ENCODE data around the gene CNGA3.

The CNGA3 gene

GRCh38 chr2:98378901-98379300 lies 32.6 kb downstream of the CNGA3 start:
- H3K4me3 ChIP-seq (ENCODE audit: low read depth, low read length) = no peak overlapping the region
- DNase-seq (ENCODE audit: low read depth) = peak; percentile 35
- in situ Hi-C loops (cut with HindIII; ENCODE audit: low sequenced_read_pairs) = loop anchor here (25.0 kb wide), 1 partner anchor 567 kb away; no protein-coding TSS in a partner anchor
- TF ChIP-seq CTCF (IDR thresholded peaks at IDR 0.05; ENCODE audit: low read depth, low read length, missing control alignments) = no peak

GRCh38 chr2:98379311-98380202 lies 33.3 kb downstream of the CNGA3 start:
- TF ChIP-seq CTCF (IDR thresholded peaks at IDR 0.05; ENCODE audit: low read depth, low read length, missing control alignments) = no peak
- no peak for DNase-seq (ENCODE audit: low read depth)
- H3K4me3 ChIP-seq (ENCODE audit: low read depth, low read length) = no peak overlapping the region
- in situ Hi-C loops (cut with HindIII; ENCODE audit: low sequenced_read_pairs) = loop anchor here (25.0 kb wide), 1 partner anchor 567 kb away; no protein-coding TSS in a partner anchor

- in situ Hi-C loops (cut with HindIII; ENCODE audit: low sequenced_read_pairs) = loop anchor here (25.0 kb wide), 1 partner anchor 568 kb away; no protein-coding TSS in a partner anchor
- no peak for TF ChIP-seq CTCF (IDR thresholded peaks at IDR 0.05; ENCODE audit: low read depth, low read length, missing control alignments)
- DNase-seq (ENCODE audit: low read depth) = no peak
- no peak overlapping the region for H3K4me3 ChIP-seq (ENCODE audit: low read depth, low read length)
Measured at GRCh38 chr2:98380203-98380535, 33.9 kb downstream of the CNGA3 start.

DNA sequence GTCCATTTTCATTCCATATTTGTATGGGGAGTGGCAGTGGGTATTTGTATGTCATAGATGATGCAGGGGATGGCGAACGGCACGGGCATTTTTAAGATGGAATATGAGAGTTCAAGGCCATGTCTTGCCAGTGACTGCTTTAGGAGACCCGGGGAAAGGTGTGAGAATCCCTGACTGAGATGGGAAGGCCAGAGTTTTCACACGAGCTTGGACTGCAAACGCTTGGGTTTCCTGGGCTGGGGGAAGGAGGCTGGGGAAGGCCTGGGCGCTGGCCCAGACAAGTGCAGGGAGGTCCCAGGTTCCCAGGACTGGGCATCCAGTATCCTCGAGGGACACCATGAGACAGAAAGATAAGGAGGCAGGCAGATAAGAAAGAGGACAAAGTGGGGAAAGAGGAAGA lies 35.2 kb downstream of the CNGA3 start:
- no peak for DNase-seq (ENCODE audit: low read depth)
- no peak for TF ChIP-seq CTCF (IDR thresholded peaks at IDR 0.05; ENCODE audit: low read depth, low read length, missing control alignments)
- H3K4me3 ChIP-seq (ENCODE audit: low read depth, low read length) = no peak overlapping the region
- in situ Hi-C loops (cut with HindIII; ENCODE audit: low sequenced_read_pairs) = loop anchor here (25.0 kb wide), 1 partner anchor 569 kb away; no protein-coding TSS in a partner anchor

DNA sequence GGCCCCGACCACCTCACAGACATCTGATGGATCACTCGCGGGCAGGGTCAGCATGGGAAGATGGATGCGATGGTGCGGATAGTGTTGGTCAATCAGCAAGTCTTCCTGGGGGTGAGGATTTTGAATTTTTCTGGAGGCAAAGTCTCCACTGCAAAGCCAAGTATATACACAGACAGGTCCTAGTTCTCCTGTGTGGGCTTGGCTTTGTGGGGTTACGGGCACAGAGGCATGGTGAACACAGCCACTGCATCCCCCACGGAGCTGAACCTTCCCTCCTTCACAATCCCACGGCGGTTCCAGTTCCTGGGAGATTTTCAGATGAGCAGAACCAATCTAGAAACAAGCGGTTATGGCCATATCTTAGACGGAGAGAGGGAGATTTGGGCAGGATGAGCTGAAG lies 35.8 kb downstream of the CNGA3 start:
- no peak for DNase-seq (ENCODE audit: low read depth)
- H3K4me3 ChIP-seq (ENCODE audit: low read depth, low read length) = no peak overlapping the region
- in situ Hi-C loops (cut with HindIII; ENCODE audit: low sequenced_read_pairs) = loop anchor here (25.0 kb wide), 1 partner anchor 570 kb away; no protein-coding TSS in a partner anchor
- TF ChIP-seq CTCF (IDR thresholded peaks at IDR 0.05; ENCODE audit: low read depth, low read length, missing control alignments) = no peak

GRCh38 chr2:98382739-98383138 lies 36.5 kb downstream of the CNGA3 start:
- no peak overlapping the region for H3K4me3 ChIP-seq (ENCODE audit: low read depth, low read length)
- no peak for DNase-seq (ENCODE audit: low read depth)
- in situ Hi-C loops (cut with HindIII; ENCODE audit: low sequenced_read_pairs) = loop anchor here (25.0 kb wide), 1 partner anchor 570 kb away; no protein-coding TSS in a partner anchor
- TF ChIP-seq CTCF (IDR thresholded peaks at IDR 0.05; ENCODE audit: low read depth, low read length, missing control alignments) = no peak
